Activated effector memory CD4-positive, alpha-beta T cell treated with anti-CD3 and anti-CD28 coated beads, Interleukin-2, amount 50 U/mL, for 16 hours (primary cell): ENCODE measurements around the gene INPP4A.
A peak's percentile ranks its signal among the peaks of the same experiment; 100 is the strongest.

Source experiments
- DNase-seq: peaks from one replicate; pipeline ENCODE4 v3.0.0-alpha.2; 2020

INPP4A gene

GRCh38 chr2:98461498-98462049, 16.9 kb downstream of the INPP4A start:
- DNase-seq = peak; percentile 49

- peak; percentile 63 for DNase-seq
These were observed 18.4 kb downstream of the INPP4A start for GRCh38 chr2:98463081-98463481.

GRCh38 chr2:98463551-98463971, 18.9 kb downstream of the INPP4A start:
- DNase-seq = peak; percentile 63

- DNase-seq = peak; percentile 68
These were observed 19.5 kb downstream of the INPP4A start for GRCh38 chr2:98463988-98464771.

GRCh38 chr2:98464772-98465310, 20.2 kb downstream of the INPP4A start:
- DNase-seq = peak; percentile 73

- DNase-seq = peak; percentile 89
These were observed 21.0 kb downstream of the INPP4A start for GRCh38 chr2:98465456-98466226.

GRCh38 chr2:98467082-98467536, 22.5 kb downstream of the INPP4A start:
- DNase-seq = peak; percentile 61

GRCh38 chr2:98467652-98468051, 23.0 kb downstream of the INPP4A start:
- DNase-seq = no peak

- peak; percentile 83 for DNase-seq
These were observed 24.1 kb downstream of the INPP4A start for GRCh38 chr2:98468621-98469236.

GRCh38 chr2:98469862-98470544, 25.3 kb downstream of the INPP4A start:
- peak; percentile 48 for DNase-seq

- peak; percentile 60 for DNase-seq
These were observed 26.2 kb downstream of the INPP4A start for GRCh38 chr2:98470851-98471255.

- DNase-seq = peak; percentile 45
These were observed 26.9 kb downstream of the INPP4A start for GRCh38 chr2:98471402-98472131.

GRCh38 chr2:98472132-98472650, 27.5 kb downstream of the INPP4A start:
- DNase-seq = peak; percentile 58

GRCh38 chr2:98472961-98473746, 28.5 kb downstream of the INPP4A start:
- peak; percentile 61 for DNase-seq

- DNase-seq = peak; percentile 71
These were observed 29.5 kb downstream of the INPP4A start for GRCh38 chr2:98473995-98474780.

- DNase-seq = no peak
These were observed 30.4 kb downstream of the INPP4A start for GRCh38 chr2:98474979-98475632.

- no peak for DNase-seq
These were observed 31.7 kb downstream of the INPP4A start for GRCh38 chr2:98476192-98476868.

- DNase-seq = no peak
These were observed 32.4 kb downstream of the INPP4A start for GRCh38 chr2:98477036-98477435.
